ENCODE results near the gene S100A4.
"Not testable (repeated sequence)": the region's sequence is repeated elsewhere in the genome, so short reads cannot be mapped to it uniquely, and the experiment has no call there.

Gene S100A4

GRCh38 chr1:153567621-153568366 lies 22.2 kb upstream of the S100A4 start:
- Histone ChIP-seq H3K4me3 (ENCODE audit: extremely low read depth, insufficient read depth, low read length, poor library complexity, severe bottlenecking) (no peak overlapping the region), H3K4me1 (ENCODE audit: control insufficient read depth, insufficient read depth, low read length, poor library complexity, severe bottlenecking) (peaks cover 42% of the 10 kb centered on the region), H3K9me3 (ENCODE audit: control insufficient read depth, low read length) (no peaks in the 10 kb centered on the region), H3K27ac (ENCODE audit: low read depth, low read length, severe bottlenecking) (peak overlapping the region; percentile 90), H3K36me3 (ENCODE audit: control insufficient read depth, insufficient read depth, low read length) (no peaks in the 10 kb centered on the region)
- WGBS, 2 experiments (ENCODE audit: insufficient coverage in 2 of 2) = 61 to 72% methylated on average over 18 of the region's 22 CpGs

- Histone ChIP-seq H3K4me3 (ENCODE audit: extremely low read depth, insufficient read depth, low read length, poor library complexity, severe bottlenecking) (no peak overlapping the region), H3K9me3 (ENCODE audit: control insufficient read depth, low read length) (no peaks in the 10 kb centered on the region), H3K36me3 (ENCODE audit: control insufficient read depth, insufficient read depth, low read length) (no peaks in the 10 kb centered on the region), H3K4me1 (ENCODE audit: control insufficient read depth, insufficient read depth, low read length, poor library complexity, severe bottlenecking) (peaks cover 40% of the 10 kb centered on the region), H3K27ac (ENCODE audit: low read depth, low read length, severe bottlenecking) (peak overlapping the region; percentile 97)
- WGBS, 2 experiments (ENCODE audit: insufficient coverage in 2 of 2) = 36 to 40% methylated on average over 11 to 12 of the region's 16 CpGs
Observed at GRCh38 chr1:153566414-153567371, 21.1 kb upstream of the S100A4 start.

- WGBS, 2 experiments (ENCODE audit: insufficient coverage in 2 of 2) = 77 to 78% methylated on average over 5 to 6 of the region's 8 CpGs
- H3K27ac ChIP-seq (ENCODE audit: low read depth, low read length, severe bottlenecking) = peak within 1 kb of the TSS; percentile 97
Observed at GRCh38 chr1:153565529-153566374, 20.1 kb upstream of the S100A4 start, which contains the start of gene S100A2. Gene S100A2, minus strand, starts transcription at chr1:153565844. Its CDS starts 1,967 bp downstream, at chr1:153563877.

GRCh38 chr1:153563991-153564390 lies 18.4 kb upstream of the S100A4 start:
- Histone ChIP-seq H3K9me3 (ENCODE audit: control insufficient read depth, low read length) (no peaks in the 10 kb centered on the region), H3K36me3 (ENCODE audit: control insufficient read depth, insufficient read depth, low read length) (no peaks in the 10 kb centered on the region), H3K4me3 (ENCODE audit: extremely low read depth, insufficient read depth, low read length, poor library complexity, severe bottlenecking) (no peak overlapping the region), H3K4me1 (ENCODE audit: control insufficient read depth, insufficient read depth, low read length, poor library complexity, severe bottlenecking) (peaks cover 42% of the 10 kb centered on the region), H3K27ac (ENCODE audit: low read depth, low read length, severe bottlenecking) (no peak overlapping the region)
- 88 to 93% methylated on average over 5 to 7 of the region's 7 CpGs for WGBS, 2 experiments (ENCODE audit: insufficient coverage in 2 of 2)

More at GRCh38 chr1:153565529-153566374, 20.1 kb upstream of the S100A4 start, which contains the start of gene S100A2:
- peaks cover 42% of the 10 kb centered on the region for H3K4me1 ChIP-seq (ENCODE audit: control insufficient read depth, insufficient read depth, low read length, poor library complexity, severe bottlenecking)
- no peak within 1 kb of the TSS for H3K4me3 ChIP-seq (ENCODE audit: extremely low read depth, insufficient read depth, low read length, poor library complexity, severe bottlenecking)
- no peaks in the 10 kb centered on the region for H3K36me3 ChIP-seq (ENCODE audit: control insufficient read depth, insufficient read depth, low read length)
- H3K9me3 ChIP-seq (ENCODE audit: control insufficient read depth, low read length) = no peaks in the 10 kb centered on the region

- H3K4me3 ChIP-seq (ENCODE audit: extremely low read depth, insufficient read depth, low read length, poor library complexity, severe bottlenecking) = no peak overlapping the region
- no peaks in the 10 kb centered on the region for H3K36me3 ChIP-seq (ENCODE audit: control insufficient read depth, insufficient read depth, low read length)
- H3K9me3 ChIP-seq (ENCODE audit: control insufficient read depth, low read length) = no peaks in the 10 kb centered on the region
- peaks cover 42% of the 10 kb centered on the region for H3K4me1 ChIP-seq (ENCODE audit: control insufficient read depth, insufficient read depth, low read length, poor library complexity, severe bottlenecking)
- WGBS, 2 experiments (ENCODE audit: insufficient coverage in 2 of 2) = 83 to 100% methylated on average over 2 to 4 of the region's 6 CpGs
- H3K27ac ChIP-seq (ENCODE audit: low read depth, low read length, severe bottlenecking) = no peak overlapping the region
Observed at GRCh38 chr1:153563483-153563901, 17.9 kb upstream of the S100A4 start.

GRCh38 chr1:153562021-153562420 lies 16.4 kb upstream of the S100A4 start:
- WGBS, 2 experiments (ENCODE audit: insufficient coverage in 2 of 2) = 100% methylated on average over 1 to 2 of the region's 3 CpGs
- not testable (repeated sequence) for H3K36me3 ChIP-seq (ENCODE audit: control insufficient read depth, insufficient read depth, low read length); H3K4me3 ChIP-seq (ENCODE audit: extremely low read depth, insufficient read depth, low read length, poor library complexity, severe bottlenecking); H3K27ac ChIP-seq (ENCODE audit: low read depth, low read length, severe bottlenecking); H3K9me3 ChIP-seq (ENCODE audit: control insufficient read depth, low read length)
- peaks cover 28% of the 10 kb centered on the region for H3K4me1 ChIP-seq (ENCODE audit: control insufficient read depth, insufficient read depth, low read length, poor library complexity, severe bottlenecking)

- H3K27ac ChIP-seq (ENCODE audit: low read depth, low read length, severe bottlenecking) = no peak overlapping the region
- H3K9me3 ChIP-seq (ENCODE audit: control insufficient read depth, low read length) = no peaks in the 10 kb centered on the region
- 98 to 100% methylated on average over 3 of the region's 3 CpGs for WGBS, 2 experiments (ENCODE audit: insufficient coverage in 2 of 2)
- no peak overlapping the region for H3K4me3 ChIP-seq (ENCODE audit: extremely low read depth, insufficient read depth, low read length, poor library complexity, severe bottlenecking)
- H3K36me3 ChIP-seq (ENCODE audit: control insufficient read depth, insufficient read depth, low read length) = no peaks in the 10 kb centered on the region
- H3K4me1 ChIP-seq (ENCODE audit: control insufficient read depth, insufficient read depth, low read length, poor library complexity, severe bottlenecking) = peaks cover 24% of the 10 kb centered on the region
Observed at GRCh38 chr1:153561466-153561985, 15.9 kb upstream of the S100A4 start.

- no peaks in the 10 kb centered on the region for H3K36me3 ChIP-seq (ENCODE audit: control insufficient read depth, insufficient read depth, low read length)
- 89 to 97% methylated on average over 6 to 7 of the region's 10 CpGs for WGBS, 2 experiments (ENCODE audit: insufficient coverage in 2 of 2)
- no peak overlapping the region for H3K4me3 ChIP-seq (ENCODE audit: extremely low read depth, insufficient read depth, low read length, poor library complexity, severe bottlenecking)
- no peak overlapping the region for H3K27ac ChIP-seq (ENCODE audit: low read depth, low read length, severe bottlenecking)
- no peaks in the 10 kb centered on the region for H3K9me3 ChIP-seq (ENCODE audit: control insufficient read depth, low read length)
- H3K4me1 ChIP-seq (ENCODE audit: control insufficient read depth, insufficient read depth, low read length, poor library complexity, severe bottlenecking) = peaks cover 23% of the 10 kb centered on the region
Observed at GRCh38 chr1:153560771-153561465, 15.3 kb upstream of the S100A4 start.

GRCh38 chr1:153560241-153560640 lies 14.6 kb upstream of the S100A4 start:
- Histone ChIP-seq H3K27ac (ENCODE audit: low read depth, low read length, severe bottlenecking) (no peak overlapping the region), H3K9me3 (ENCODE audit: control insufficient read depth, low read length) (no peaks in the 10 kb centered on the region), H3K4me1 (ENCODE audit: control insufficient read depth, insufficient read depth, low read length, poor library complexity, severe bottlenecking) (peaks cover 16% of the 10 kb centered on the region), H3K36me3 (ENCODE audit: control insufficient read depth, insufficient read depth, low read length) (no peaks in the 10 kb centered on the region), H3K4me3 (ENCODE audit: extremely low read depth, insufficient read depth, low read length, poor library complexity, severe bottlenecking) (no peak overlapping the region)
- no CpG with 5 or more reads among the region's 2 CpGs for WGBS, 2 experiments (ENCODE audit: insufficient coverage in 2 of 2)
